Mesenteric fat pad (tissue), 1 donor: ENCODE data around the gene IGFBP7. TPM values are rescaled to one million over a fixed set of nuclear protein-coding genes. Genes with fewer than 3 reads are reported as not detected.
"Not testable (repeated sequence)": the region's sequence is repeated elsewhere in the genome, so short reads cannot be mapped to it uniquely, and the experiment has no call there.

Experiments used
- DNase-seq: peaks from one replicate; pipeline ENCODE4 v3.0.0-alpha.2; 2020; ENCODE audit warnings: low spot score
- total RNA-seq: library from RNA; stranded (reverse); fragmentation: NEBNext Ultra II Directional; extraction: Animal tissue kit (Norgen Biotek cat#: 25700); gene quantifications from one replicate; pipeline ENCODE4 v1.2.1, GENCODE V29; 2021
- donor health status: DM: yes; HTN: yes; CAD: no.

The IGFBP7 gene
- total RNA-seq, 1 donor from 2014 or later: 558 TPM

GRCh38 chr4:57075367-57075766, 34.8 kb downstream of the IGFBP7 start:
- no peak for DNase-seq

DNA sequence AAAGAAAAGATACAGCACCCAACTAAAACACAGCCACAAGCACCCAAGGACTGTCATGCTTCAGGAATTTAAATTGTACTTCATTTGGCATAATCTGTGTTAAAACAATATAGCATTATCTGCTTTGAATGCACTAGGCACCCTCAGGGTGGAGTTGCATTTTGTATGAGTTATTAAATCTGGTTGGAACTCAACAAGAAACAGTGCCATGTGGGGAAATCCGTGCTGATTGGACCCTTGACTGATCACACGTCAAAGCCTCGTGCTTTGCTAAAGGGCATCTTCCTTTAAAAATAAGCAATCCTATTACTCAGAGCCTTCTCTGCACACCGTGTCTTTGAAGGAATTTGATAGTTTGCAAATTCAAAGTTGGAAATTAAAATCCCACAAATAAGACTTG, 35.4 kb downstream of the IGFBP7 start:
- no peak for DNase-seq

GRCh38 chr4:57073559-57073958, 36.6 kb downstream of the IGFBP7 start:
- no peak for DNase-seq

- no peak for DNase-seq
Observed at GRCh38 chr4:57071326-57071725, 38.9 kb downstream of the IGFBP7 start.

DNA sequence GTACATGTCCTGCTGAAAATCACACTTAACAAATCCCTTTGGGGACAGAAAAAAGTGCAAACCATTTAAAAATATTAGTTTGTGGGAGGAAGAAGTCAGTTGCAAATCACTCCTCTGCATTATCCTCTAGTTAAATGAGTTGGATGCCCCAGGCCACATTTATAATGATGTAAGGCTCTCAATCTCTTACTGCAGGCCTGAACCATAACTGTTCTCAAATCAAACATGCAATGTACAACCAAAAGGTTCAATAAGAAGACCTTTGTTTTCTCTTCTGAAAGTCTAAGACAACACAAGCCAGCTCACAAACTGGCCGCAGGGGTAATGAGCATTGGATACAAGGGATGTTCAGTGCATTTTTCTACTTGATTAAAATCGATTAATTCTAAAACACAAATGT, 39.7 kb downstream of the IGFBP7 start:
- DNase-seq: no peak

DNA sequence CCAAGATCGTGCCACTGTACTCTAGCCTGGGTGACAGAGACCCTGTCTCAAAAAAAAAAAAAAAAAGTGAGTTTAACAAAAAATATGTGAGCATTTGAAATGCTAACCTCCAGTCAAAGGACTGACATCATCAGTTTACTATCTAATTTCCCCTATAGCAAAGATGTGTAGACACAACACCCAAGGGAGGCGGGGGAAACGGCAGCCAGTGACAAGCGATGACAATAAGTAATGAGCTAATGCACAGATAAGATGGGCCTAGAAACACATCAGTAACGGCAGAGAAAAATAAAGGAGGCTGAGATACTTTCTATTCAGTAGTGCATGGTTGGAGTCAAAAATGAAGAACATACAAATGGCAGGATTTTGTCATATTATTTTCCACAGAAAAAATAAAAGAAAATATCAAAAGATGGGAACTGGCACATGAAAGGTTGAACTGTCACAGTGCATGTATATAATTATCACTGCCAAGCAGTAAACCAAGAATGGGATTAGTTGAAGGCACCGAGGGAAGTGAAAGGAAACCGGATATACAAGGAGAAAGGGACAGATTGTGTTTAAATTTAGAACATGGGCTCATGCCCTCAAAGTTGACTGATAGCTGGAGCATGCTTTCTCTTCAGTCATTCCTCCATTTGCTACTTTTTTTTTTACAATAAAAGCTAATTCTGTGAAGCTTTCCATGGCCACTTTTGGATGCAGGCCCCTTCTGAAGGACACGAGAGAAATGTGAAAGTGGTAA, 41.8 kb downstream of the IGFBP7 start:
- DNase-seq: no peak

GRCh38 chr4:57065730-57066482, 44.3 kb downstream of the IGFBP7 start:
- no peak for DNase-seq

DNA sequence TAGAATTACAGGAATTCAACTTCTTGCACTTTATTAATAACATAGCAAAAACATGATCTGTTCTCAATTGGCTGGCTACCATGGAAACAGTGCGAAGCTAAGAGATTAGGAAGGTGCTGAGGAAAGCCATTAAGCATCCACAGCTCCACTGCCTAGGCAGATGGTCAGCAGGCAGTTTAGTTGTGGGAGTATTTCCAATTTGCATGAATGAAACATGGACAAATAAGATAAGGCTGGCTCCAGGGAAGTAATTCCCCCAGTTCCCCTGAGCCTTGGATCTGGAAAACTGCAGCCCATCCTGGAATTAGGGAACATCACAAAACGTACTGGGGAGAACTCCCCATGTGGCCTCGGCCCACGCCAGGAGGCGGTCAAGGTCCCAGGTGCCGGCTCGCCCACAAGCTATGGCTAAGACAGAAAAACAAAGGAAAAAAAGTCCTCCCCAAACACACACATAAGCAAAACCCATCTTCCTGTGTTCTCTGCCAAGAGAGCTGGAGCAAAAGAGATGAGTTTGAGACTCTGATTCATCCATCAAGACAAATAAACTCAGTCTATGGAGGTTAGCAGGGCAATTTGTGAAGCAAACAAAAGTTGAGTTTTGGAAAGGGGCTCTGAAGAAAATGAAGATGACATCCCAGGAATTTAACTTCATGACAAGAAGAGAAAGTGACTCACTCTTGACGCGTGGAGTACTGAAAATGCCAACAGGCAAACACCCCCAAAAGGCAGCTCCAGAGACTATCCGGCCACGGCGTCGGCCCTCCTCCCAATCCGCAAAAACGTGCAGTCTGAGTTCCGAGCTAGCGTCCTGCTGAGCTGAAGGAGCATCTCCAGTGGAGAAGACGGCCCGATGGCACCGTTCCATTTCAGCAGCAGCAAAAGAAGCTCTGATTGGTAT, 45.1 kb downstream of the IGFBP7 start:
- no peak for DNase-seq

DNA sequence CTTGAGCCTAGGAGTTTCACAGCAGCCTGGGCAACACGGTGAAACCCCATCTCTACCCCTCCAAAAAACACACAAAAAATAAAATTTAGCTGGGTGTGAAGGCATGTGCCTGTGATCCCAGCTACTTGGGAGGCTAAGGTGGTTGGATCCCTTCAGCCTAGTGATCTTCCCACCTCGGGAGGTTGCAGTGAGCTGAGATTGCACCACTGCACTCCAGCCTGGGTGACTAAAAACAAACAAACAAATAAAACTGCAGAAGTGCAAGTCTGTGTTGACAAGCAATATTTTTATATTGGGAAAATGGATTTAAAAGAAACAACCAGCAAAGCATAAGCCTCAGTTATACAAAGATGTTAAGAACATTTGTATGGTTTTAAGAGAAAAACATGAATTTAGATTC, 46.1 kb downstream of the IGFBP7 start:
- DNase-seq: no peak

DNA sequence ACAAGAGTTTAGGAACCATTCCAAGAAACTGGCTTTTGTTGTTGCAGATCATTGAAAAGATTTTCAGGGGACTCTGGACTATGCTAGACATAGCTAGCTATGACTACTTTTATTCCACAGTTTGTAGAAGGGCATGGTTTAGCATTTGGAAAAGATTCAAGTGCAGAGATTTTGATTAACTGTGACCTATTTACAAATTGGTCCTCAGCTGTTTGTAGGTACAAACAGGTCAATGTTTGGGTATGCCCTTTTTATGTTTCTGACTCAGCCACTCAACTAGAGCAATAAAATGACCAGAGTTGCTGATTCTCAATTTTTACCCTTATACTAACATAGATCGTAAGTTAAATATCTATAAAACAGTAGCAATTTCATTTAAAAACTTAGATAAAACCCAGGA, 46.7 kb downstream of the IGFBP7 start:
- DNase-seq: no peak

- DNase-seq: no peak
Observed at GRCh38 chr4:57061395-57061794, 48.8 kb downstream of the IGFBP7 start.

DNA sequence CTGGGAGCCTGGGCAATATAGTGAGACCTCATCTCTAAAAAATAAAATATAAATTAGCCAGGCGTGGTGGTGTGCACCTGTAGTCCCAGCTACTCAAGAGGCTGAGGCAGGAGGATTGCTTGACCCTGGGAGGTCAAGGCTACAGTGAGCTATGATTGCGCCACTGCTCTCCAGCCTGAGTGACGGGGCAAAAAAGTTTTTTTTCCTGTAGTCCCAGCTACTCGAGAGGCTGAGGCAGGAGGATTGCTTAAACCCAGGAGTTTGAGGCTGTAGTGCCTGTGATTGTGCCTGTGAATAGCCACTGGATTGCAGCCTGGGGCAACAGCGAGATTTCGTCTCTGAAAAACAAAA, 49.5 kb downstream of the IGFBP7 start:
- DNase-seq: not testable (repeated sequence)

GRCh38 chr4:57059890-57060716, 50.1 kb downstream of the IGFBP7 start:
- DNase-seq: no peak

- DNase-seq: no peak
Observed at GRCh38 chr4:57055886-57056285, 54.3 kb downstream of the IGFBP7 start.

DNA sequence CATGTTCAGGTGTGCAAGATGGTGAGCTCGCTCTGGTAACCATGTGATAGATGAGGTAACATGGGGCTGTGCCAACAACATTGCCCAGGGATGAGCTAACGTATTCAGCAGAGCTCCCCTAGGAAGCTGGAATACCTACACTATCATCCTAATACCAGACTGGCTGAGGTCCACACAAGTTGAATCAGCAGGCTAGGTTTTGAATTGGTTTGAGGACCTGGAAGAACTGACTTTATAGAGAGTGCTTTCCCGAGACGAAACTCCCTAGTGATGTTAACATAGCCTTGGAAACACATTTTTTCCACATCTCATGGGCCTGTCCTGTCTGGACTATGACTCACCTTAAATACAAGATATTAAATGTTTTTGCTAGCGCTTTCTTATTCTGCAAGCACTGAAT, 56.7 kb downstream of the IGFBP7 start:
- no peak for DNase-seq

DNA sequence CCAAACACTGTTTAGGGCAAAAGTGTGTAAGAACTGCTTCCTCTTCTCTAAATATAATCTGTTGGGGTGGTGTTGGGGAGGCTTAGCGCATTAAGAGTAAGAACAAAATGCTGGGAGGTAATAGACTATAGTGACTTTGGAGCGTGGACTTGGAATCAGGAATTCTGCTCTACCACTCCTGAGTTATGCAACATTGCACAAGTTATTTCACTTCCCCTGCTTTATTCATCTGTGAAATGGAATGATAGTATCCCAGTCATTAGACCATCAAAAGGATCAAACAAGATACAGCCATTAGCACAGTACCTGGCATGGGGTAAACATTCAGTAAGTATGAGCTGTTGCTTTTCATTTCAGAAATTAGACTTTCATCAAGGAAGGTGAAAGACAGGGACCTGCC, 58.7 kb downstream of the IGFBP7 start:
- no peak for DNase-seq

DNA sequence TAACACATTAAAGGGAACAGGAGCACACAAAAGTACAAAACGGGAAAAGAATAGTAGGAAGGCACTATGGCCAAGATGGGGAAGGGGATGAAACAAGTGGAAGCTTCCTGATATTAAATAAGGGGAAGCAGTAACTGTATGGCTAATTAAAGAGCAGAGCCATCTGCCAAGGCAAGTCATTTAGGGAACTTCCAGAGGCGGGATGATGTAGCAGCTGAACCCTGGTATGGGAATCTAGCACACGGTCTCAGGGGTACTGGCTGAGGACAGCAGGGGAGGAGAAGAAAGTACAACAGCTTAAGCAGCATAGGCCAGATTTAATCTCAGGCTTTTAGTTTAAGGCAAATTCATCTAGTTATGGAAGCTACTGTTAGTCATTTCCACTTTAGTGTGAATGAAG, 59.1 kb downstream of the IGFBP7 start:
- no peak for DNase-seq

DNA sequence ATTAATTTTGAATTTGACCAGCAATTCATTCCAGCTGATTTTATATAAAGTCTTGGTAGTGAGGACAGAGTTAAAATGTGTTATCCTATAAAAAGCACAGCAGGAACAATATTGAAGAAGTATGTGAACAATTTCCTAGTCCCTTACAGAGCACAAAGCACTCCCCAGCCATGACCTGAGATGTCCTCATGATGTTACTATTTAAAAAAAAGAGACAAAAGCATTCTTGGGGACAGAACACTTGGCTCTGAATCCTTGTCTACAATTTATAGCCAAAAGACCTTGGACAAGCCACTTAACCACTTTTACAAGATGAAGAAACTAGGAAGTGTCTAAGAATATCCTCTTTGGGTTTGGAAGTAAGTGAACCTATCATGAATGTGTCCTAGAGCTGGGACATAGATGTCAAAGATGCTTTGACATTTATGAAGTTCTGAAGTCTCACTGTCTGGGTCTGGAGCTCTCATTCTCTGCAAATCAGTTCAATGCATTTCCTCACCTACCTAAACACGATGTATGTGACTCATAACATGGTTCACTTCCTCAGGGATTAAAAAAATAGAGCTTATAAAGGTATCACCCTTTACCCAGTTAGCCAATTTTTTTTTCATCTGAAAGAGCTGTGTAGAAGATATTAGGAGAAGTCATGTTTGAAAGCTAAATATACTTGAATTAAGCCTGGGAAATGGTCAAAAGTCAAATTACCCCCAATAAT, 61.4 kb downstream of the IGFBP7 start:
- DNase-seq: no peak

DNA sequence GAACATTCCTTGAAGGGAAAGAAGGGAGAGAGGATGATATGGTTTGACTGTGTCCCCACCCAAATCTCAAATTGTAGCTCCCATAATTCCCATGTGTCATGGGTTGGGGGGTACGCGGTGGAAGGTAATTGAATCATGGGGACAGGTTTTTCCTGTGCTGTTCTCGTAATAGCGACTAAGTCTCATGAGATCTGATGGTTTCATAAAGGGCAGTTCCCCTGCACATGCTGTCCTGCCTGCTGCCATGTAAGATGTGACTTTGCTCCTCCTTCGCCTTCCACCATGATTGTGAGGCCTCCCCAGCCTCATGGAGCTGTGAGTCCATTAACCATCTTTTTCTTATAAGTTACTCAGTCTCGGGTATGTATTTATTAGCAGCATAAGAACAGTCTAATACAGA, 63.1 kb downstream of the IGFBP7 start:
- not testable (repeated sequence) for DNase-seq

- DNase-seq: no peak
Observed at GRCh38 chr4:57044996-57045395, 65.2 kb downstream of the IGFBP7 start.
